Mesodermal cell (in vitro differentiated cells): ENCODE measurements around the gene AMPD2. TPM values are rescaled to one million over a fixed set of nuclear protein-coding genes. Genes with fewer than 3 reads are reported as not detected.
A peak's percentile ranks its signal among the peaks of the same experiment; 100 is the strongest.

Source experiments
- H3K27ac ChIP-seq: 2 replicates; pipeline ENCODE4 v1.7.0; 2013; ENCODE audit warnings: mild to moderate bottlenecking, low read depth, low read length, moderate library complexity; ENCODE audit not compliant: severe bottlenecking
- H3K36me3 ChIP-seq: 2 replicates; pipeline ENCODE4 v1.7.1; 2013; ENCODE audit warnings: mild to moderate bottlenecking, low read length, moderate library complexity; ENCODE audit not compliant: control insufficient read depth, insufficient read depth
- H3K4me1 ChIP-seq: one replicate; pipeline ENCODE4 v1.7.1; 2013; ENCODE audit warnings: mild to moderate bottlenecking, low read length; ENCODE audit not compliant: insufficient read depth, control insufficient read depth, poor library complexity, severe bottlenecking
- H3K4me3 ChIP-seq: 2 replicates; pipeline ENCODE4 v1.7.0; 2013; ENCODE audit warnings: low read length, control low read depth, mild to moderate bottlenecking; ENCODE audit not compliant: insufficient read depth, poor library complexity, severe bottlenecking; ENCODE audit errors: extremely low read depth
- H3K9me3 ChIP-seq: 2 replicates; pipeline ENCODE4 v1.7.1; 2013; ENCODE audit warnings: mild to moderate bottlenecking, low read length, moderate library complexity; ENCODE audit not compliant: control insufficient read depth
- WGBS, 2 experiments: methylation state at CpG; one replicate each; pipeline ENCODE4 v1.1.5; 2013; ENCODE audit warnings: missing lambda C conversion rate in 2 of 2; ENCODE audit not compliant: insufficient coverage in 2 of 2; 5-methylcytosine and 5-hydroxymethylcytosine counted together
- polyA plus RNA-seq, 2 experiments: library from polyadenylated mRNA; stranded (reverse); fragments of 50-300 nt; gene quantifications; one replicate each; pipeline ENCODE4 v1.2.3, GENCODE V29; 2013

Gene AMPD2
- polyA plus RNA-seq (2013, experiment 1 of 2): 77.2 TPM
- 60.5 TPM for polyA plus RNA-seq (2013, experiment 2 of 2)

GRCh38 chr1:109619576-109620400 lies at the start of gene AMPD2, which contains the start of gene GNAT2:
Gene AMPD2 (plus strand): TSS chr1:109619837. CDS start chr1:109621176, 1,339 bp downstream.
Gene GNAT2 (minus strand): TSS chr1:109619616. CDS start chr1:109612870, 6,746 bp downstream.
- H3K9me3 ChIP-seq: no peaks in the 10 kb centered on the region
- H3K27ac ChIP-seq: peak within 1 kb of the TSS; percentile 88
- peak within 1 kb of the TSS; percentile 89 for H3K4me3 ChIP-seq
- WGBS, 2 experiments: 1% methylated on average over 33 to 43 of the region's 47 CpGs
- peaks cover 20% of the 10 kb centered on the region for H3K4me1 ChIP-seq
- peaks cover 3% of the 10 kb centered on the region for H3K36me3 ChIP-seq

- WGBS, 2 experiments: 92 to 95% methylated on average over 3 of the region's 3 CpGs
- H3K36me3 ChIP-seq: peaks cover 20% of the 10 kb centered on the region
- no peak overlapping the region for H3K4me3 ChIP-seq
- H3K9me3 ChIP-seq: no peaks in the 10 kb centered on the region
- H3K27ac ChIP-seq: no peak overlapping the region
- H3K4me1 ChIP-seq: no peaks in the 10 kb centered on the region
These were observed 49.2 kb upstream of the AMPD2 start for GRCh38 chr1:109570414-109570813.

GRCh38 chr1:109573785-109574184 lies 45.9 kb upstream of the AMPD2 start:
- Histone ChIP-seq H3K36me3 (peaks cover 41% of the 10 kb centered on the region), H3K27ac (no peak overlapping the region), H3K4me1 (no peaks in the 10 kb centered on the region), H3K4me3 (no peak overlapping the region), H3K9me3 (no peaks in the 10 kb centered on the region)
- no CpG with 5 or more reads among the region's 2 CpGs for WGBS, 2 experiments

- Histone ChIP-seq H3K27ac (no peak overlapping the region), H3K4me1 (no peaks in the 10 kb centered on the region), H3K4me3 (no peak overlapping the region), H3K9me3 (no peaks in the 10 kb centered on the region), H3K36me3 (peaks cover 73% of the 10 kb centered on the region)
- 95 to 100% methylated on average over 2 to 3 of the region's 3 CpGs for WGBS, 2 experiments
These were observed 40.6 kb upstream of the AMPD2 start for GRCh38 chr1:109578947-109579443.

DNA sequence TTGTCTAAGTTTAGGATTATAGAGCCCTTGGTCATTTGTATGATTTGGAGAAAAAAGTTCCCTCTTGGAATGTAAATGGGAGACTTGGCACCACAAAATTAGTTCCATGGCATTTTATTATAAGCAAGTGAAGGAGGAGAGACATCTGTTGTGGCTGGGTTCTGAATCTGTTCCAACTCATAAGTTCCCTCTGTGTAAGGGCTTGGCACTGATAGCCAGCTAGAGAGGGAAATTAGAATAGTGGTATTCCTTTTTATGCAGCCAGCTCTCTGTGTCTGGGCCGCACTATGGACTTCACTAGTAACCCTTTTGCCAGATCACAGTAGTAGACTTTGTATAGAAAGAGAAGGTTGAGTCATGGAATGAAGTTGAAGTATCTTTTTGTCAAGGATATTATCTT lies 40.1 kb upstream of the AMPD2 start:
- peaks cover 73% of the 10 kb centered on the region for H3K36me3 ChIP-seq
- H3K27ac ChIP-seq: no peak overlapping the region
- WGBS, 2 experiments: 100% methylated on average over 1 of the region's 1 CpG; no CpG with 5 or more reads in 1 of the 2 experiments
- H3K4me3 ChIP-seq: no peak overlapping the region
- H3K4me1 ChIP-seq: no peaks in the 10 kb centered on the region
- H3K9me3 ChIP-seq: no peaks in the 10 kb centered on the region

DNA sequence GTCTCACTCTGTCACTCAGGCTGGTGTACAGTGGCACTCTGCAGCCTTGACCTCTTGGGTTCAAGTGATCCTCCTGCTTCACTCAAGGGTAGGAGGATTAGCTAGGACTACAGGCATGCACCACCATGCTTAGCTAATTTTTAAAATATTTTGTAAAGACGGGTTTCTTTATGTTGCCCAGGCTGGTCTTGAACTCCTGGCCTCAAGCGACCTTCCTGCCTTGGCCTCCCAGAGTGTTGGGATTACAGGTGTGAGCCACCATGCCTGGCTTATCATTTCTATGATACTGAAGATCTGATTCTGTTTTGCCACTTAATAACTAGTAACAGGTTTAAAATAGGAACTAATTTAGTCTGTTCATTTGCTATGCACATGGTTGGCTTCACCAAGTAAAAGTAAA lies 37.6 kb upstream of the AMPD2 start:
- no peak overlapping the region for H3K4me3 ChIP-seq
- peaks cover 79% of the 10 kb centered on the region for H3K36me3 ChIP-seq
- H3K4me1 ChIP-seq: no peaks in the 10 kb centered on the region
- no peaks in the 10 kb centered on the region for H3K9me3 ChIP-seq
- 96% methylated on average over 2 of the region's 2 CpGs; no CpG with 5 or more reads in 1 of the 2 experiments for WGBS, 2 experiments
- no peak overlapping the region for H3K27ac ChIP-seq

- Histone ChIP-seq H3K9me3 (no peaks in the 10 kb centered on the region), H3K27ac (no peak overlapping the region), H3K36me3 (peaks cover 80% of the 10 kb centered on the region), H3K4me3 (no peak overlapping the region), H3K4me1 (no peaks in the 10 kb centered on the region)
- WGBS, 2 experiments: no CpG with 5 or more reads among the region's 1 CpG
These were observed 34.9 kb upstream of the AMPD2 start for GRCh38 chr1:109584766-109585165.

DNA sequence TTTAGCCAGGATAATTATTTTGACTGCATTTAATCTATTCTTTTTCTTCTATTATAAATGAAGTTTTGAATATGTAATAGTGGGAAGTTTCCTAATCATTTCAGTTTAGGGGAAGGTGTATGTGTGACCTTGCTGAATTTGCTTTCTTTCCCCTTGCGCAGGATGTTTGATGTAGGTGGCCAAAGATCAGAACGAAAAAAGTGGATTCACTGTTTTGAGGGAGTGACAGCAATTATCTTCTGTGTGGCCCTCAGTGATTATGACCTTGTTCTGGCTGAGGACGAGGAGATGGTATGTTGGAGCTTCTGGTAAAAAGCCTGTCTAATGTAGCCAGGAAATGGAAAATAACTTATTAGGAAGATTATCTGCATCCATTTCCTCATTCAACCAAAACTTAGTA lies 33.6 kb upstream of the AMPD2 start:
- peaks cover 80% of the 10 kb centered on the region for H3K36me3 ChIP-seq
- no peaks in the 10 kb centered on the region for H3K9me3 ChIP-seq
- 100% methylated on average over 1 of the region's 3 CpGs; no CpG with 5 or more reads in 1 of the 2 experiments for WGBS, 2 experiments
- no peak overlapping the region for H3K4me3 ChIP-seq
- H3K27ac ChIP-seq: no peak overlapping the region
- H3K4me1 ChIP-seq: no peaks in the 10 kb centered on the region

DNA sequence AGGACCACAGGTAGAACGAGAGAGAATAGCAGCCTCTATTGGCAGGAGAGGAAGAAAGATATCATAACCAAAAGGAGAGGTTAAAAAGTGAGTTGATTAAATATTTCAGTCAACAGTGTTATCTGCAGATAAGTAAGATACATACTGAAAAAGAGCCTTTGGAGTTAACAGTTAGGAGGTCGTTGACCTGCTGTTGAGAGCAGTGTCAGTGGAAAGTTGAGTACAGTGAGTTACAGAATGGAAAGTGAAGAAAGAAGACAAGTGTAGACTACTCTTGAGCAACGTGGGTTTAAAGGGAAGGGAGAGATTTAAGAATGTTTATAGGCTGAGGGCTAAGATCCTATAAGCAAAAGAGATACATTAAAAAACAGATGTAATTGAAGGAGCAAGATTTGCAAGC lies 30.5 kb upstream of the AMPD2 start:
- H3K4me1 ChIP-seq: no peaks in the 10 kb centered on the region
- peaks cover 78% of the 10 kb centered on the region for H3K36me3 ChIP-seq

DNA sequence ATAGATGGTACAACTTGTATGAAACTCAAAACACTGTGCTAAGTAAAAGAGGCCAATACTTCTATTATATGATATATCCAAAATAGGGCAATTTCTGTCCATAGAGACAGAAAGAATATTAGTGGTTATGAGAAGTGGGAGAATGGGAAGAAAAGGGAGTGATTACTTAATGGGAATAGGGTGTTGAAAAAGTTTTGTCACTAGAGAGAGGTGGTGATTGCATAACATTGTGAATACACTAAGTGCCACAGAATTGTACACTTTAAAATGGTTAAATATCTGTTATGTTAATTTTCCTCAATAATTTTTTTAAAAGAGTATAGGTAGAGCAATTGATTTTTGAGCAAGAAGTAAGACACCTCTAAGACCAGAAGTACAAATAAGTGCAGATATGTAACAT lies 30.0 kb upstream of the AMPD2 start:
- no peaks in the 10 kb centered on the region for H3K4me1 ChIP-seq
- H3K36me3 ChIP-seq: peaks cover 73% of the 10 kb centered on the region
- no peak overlapping the region for H3K27ac ChIP-seq
- no peak overlapping the region for H3K4me3 ChIP-seq
- no peaks in the 10 kb centered on the region for H3K9me3 ChIP-seq

More for the DNA sequence above, 30.5 kb upstream of the AMPD2 start:
- H3K27ac ChIP-seq: no peak overlapping the region
- no peaks in the 10 kb centered on the region for H3K9me3 ChIP-seq
- no peak overlapping the region for H3K4me3 ChIP-seq
- 90 to 95% methylated on average over 2 of the region's 3 CpGs for WGBS, 2 experiments

DNA sequence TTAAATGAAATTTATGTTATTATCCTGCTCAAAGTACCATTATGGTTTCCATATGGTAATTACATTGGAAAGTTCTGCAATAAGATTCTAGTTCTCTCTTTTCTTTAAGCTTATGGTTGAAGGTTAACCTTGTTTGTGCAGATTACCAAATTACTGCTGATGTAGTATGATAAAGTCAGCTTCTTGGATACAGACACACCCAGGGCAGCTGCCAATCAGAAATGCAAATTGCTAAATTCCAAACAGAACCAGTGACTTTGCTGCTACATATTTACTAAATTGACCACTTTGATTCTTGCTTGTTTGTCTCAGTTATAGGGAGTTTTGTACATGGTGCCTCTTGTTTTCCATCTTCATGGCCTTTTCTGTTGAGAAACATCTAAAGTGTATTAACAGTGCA lies 26.7 kb upstream of the AMPD2 start:
- H3K4me1 ChIP-seq: no peaks in the 10 kb centered on the region
- no peaks in the 10 kb centered on the region for H3K9me3 ChIP-seq
- no peak overlapping the region for H3K27ac ChIP-seq
- peaks cover 62% of the 10 kb centered on the region for H3K36me3 ChIP-seq
- H3K4me3 ChIP-seq: no peak overlapping the region
